OCI-LY7 (cell line): ENCODE data around the gene MYH11. TPM values are rescaled to one million over a fixed set of nuclear protein-coding genes. Genes with fewer than 3 reads are reported as not detected.

ENCODE experiments used
- BruUV-seq: library from RNA; stranded (reverse); fragments of 400-500 nt; replicated peaks from 2 replicates; lab custom pipeline; 2021; lab: Mats Ljungman, UMichigan
- CTCF ChIA-PET: fragments of 300-600 bp; sonication (Branson Sonifier 250); formaldehyde crosslinking; loops from one replicate; lab custom pipeline; 2022; ENCODE audit warnings: antibody characterized with exemption; ENCODE audit not compliant: unreplicated experiment; lab: Charles Lee
- POLR2A ChIA-PET: fragments of 300-600 bp; sonication (Branson Sonifier 250); formaldehyde crosslinking; loops from one replicate; lab custom pipeline; 2022; ENCODE audit warnings: antibody characterized with exemption; lab: Charles Lee
- DNase-seq: peaks from one replicate; pipeline ENCODE4 v3.0.0-alpha.2; 2015; ENCODE audit warnings: low spot score
- H2AFZ ChIP-seq: fragments of 200-600 bp; sonication (generic), shearing (Covaris generic); 2 replicates; pipeline ENCODE4 v1.6.1; 2014; ENCODE audit warnings: mild to moderate bottlenecking, antibody characterized with exemption, low read length, moderate library complexity
- H3K27ac ChIP-seq: fragments of 200-600 bp; sonication (generic); 2 replicates; pipeline ENCODE4 v1.5.1; 2014; ENCODE audit warnings: mixed run types, low read depth, mild to moderate bottlenecking, moderate library complexity, low read length, inconsistent platforms; ENCODE audit not compliant: poor library complexity, severe bottlenecking
- H3K36me3 ChIP-seq: fragments of 200-600 bp; sonication (generic); 2 replicates; pipeline ENCODE4 v1.6.1; 2014; ENCODE audit warnings: mild to moderate bottlenecking, antibody characterized with exemption, low read length, moderate library complexity, mixed read lengths; ENCODE audit not compliant: insufficient read depth
- H3K4me1 ChIP-seq: fragments of 200-600 bp; sonication (generic); 2 replicates; pipeline ENCODE4 v1.5.1; 2014; ENCODE audit warnings: mild to moderate bottlenecking, low read length; ENCODE audit not compliant: insufficient read depth, poor library complexity, severe bottlenecking
- H3K4me2 ChIP-seq: fragments of 200-600 bp; sonication (generic); 2 replicates; pipeline ENCODE4 v1.6.1; 2014; ENCODE audit warnings: mild to moderate bottlenecking, low read length
- H3K4me3 ChIP-seq: fragments of 200-600 bp; sonication (generic); 2 replicates; pipeline ENCODE4 v1.5.1; 2014; ENCODE audit warnings: mild to moderate bottlenecking, low read depth, low read length; ENCODE audit not compliant: poor library complexity, severe bottlenecking
- H3K79me2 ChIP-seq: fragments of 200-600 bp; sonication (generic); 2 replicates; pipeline ENCODE4 v1.6.1; 2016; ENCODE audit warnings: low read depth, mild to moderate bottlenecking, low read length, moderate library complexity, mixed read lengths; ENCODE audit not compliant: insufficient read depth
- H3K9me2 ChIP-seq: fragments of 200-600 bp; sonication (generic); 2 replicates; pipeline ENCODE4 v1.6.1; 2016; ENCODE audit warnings: mild to moderate bottlenecking, low read length, mixed read lengths; ENCODE audit not compliant: insufficient read depth
- H3K9me3 ChIP-seq: fragments of 200-600 bp; sonication (generic); 2 replicates; pipeline ENCODE4 v1.6.1; 2014; ENCODE audit warnings: mild to moderate bottlenecking, mixed run types, low read length, mixed read lengths
- H4K20me1 ChIP-seq: fragments of 200-600 bp; sonication (generic); 2 replicates; pipeline ENCODE4 v1.6.1; 2014; ENCODE audit warnings: mild to moderate bottlenecking, antibody characterized with exemption, low read length, moderate library complexity, mixed read lengths; ENCODE audit not compliant: insufficient read depth
- EZH2phosphoT487 ChIP-seq: fragments of 200-600 bp; sonication (generic); IDR thresholded peaks from 2 replicates; pipeline ENCODE4 v1.6.1; 2018; ENCODE audit warnings: low read depth, borderline replicate concordance, mild to moderate bottlenecking, mixed run types, antibody characterized with exemption, low read length, moderate library complexity, mixed read lengths
- intact Hi-C: fragments of 100-400 bp; cut with micrococcal nuclease; formaldehyde crosslinking; loops from one replicate; pipeline ENCODE4 v1.10.0; 2022; ENCODE audit not compliant: unreplicated experiment
- total RNA-seq, 2 experiments: library from RNA; depleted of rRNA in 1 of 2; stranded (reverse); fragments of >200 nt in 1 of 2; shearing (Covaris generic) in 1 of 2; gene quantifications; 2 replicates each; pipeline ENCODE4 v1.2.3, GENCODE V29; 2014 to 2022
- TF ChIP-seq, protein P1 (sequence below): fragments of 200-600 bp; sonication (generic); conservative IDR thresholded peaks from 2 replicates; pipeline ENCODE4 v1.5.1; 2014; ENCODE audit warnings: mild to moderate bottlenecking, antibody characterized with exemption, low read length, moderate library complexity, mixed read lengths

MYH11 gene
- total RNA-seq, 2 experiments from 2014 or later = 5.7 to 33.8 TPM

DNA sequence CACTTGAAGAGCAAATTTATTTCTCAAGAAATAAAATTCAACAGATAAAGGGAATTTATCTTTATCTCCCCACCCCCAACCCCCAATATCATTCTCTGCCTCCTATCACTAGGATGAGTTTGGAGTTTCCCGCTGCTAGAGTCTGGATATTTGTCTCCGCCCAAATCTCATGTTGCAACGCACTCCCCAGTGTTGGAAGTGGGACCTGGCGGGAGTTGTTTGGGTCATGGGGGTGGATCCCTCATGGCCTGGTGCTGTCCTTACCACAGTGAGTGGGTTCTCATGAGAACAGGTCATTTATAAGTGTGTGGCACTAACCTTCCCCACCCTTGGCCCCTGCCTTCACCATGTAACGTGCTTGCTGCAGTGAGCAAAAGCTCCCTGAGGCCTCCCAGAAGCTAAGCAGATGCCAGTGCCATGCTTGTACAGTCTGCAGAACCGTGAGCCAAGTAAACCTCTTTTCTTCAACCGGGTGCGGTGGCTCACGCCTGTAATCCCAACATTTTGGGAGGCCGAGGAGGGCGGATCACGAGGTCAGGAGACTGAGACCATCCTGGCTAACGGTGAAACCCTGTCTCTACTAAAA lies 25.1 kb upstream of the MYH11 start:
- no TSS peak for BruUV-seq
- ChIA-PET POLR2A (no interaction called here), CTCF (no interaction called here)
- no peak overlapping the region for H3K27ac ChIP-seq
- no peak overlapping the region for H3K4me3 ChIP-seq
- peaks cover 93% of the 10 kb centered on the region for H3K36me3 ChIP-seq
- peaks cover 17% of the 10 kb centered on the region for H3K4me1 ChIP-seq
- no peaks in the 10 kb centered on the region for H4K20me1 ChIP-seq
- H3K9me2 ChIP-seq = no peaks in the 10 kb centered on the region
- no peak overlapping the region for H2AFZ ChIP-seq
- TF ChIP-seq, protein P1, sequence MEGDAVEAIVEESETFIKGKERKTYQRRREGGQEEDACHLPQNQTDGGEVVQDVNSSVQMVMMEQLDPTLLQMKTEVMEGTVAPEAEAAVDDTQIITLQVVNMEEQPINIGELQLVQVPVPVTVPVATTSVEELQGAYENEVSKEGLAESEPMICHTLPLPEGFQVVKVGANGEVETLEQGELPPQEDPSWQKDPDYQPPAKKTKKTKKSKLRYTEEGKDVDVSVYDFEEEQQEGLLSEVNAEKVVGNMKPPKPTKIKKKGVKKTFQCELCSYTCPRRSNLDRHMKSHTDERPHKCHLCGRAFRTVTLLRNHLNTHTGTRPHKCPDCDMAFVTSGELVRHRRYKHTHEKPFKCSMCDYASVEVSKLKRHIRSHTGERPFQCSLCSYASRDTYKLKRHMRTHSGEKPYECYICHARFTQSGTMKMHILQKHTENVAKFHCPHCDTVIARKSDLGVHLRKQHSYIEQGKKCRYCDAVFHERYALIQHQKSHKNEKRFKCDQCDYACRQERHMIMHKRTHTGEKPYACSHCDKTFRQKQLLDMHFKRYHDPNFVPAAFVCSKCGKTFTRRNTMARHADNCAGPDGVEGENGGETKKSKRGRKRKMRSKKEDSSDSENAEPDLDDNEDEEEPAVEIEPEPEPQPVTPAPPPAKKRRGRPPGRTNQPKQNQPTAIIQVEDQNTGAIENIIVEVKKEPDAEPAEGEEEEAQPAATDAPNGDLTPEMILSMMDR = no peak
- no peak for TF ChIP-seq EZH2phosphoT487
- no peaks in the 10 kb centered on the region for H3K9me3 ChIP-seq
- no peak overlapping the region for H3K4me2 ChIP-seq
- H3K79me2 ChIP-seq = peaks cover 36% of the 10 kb centered on the region
- no peak for DNase-seq
- intact Hi-C loops = no loop called here

DNA sequence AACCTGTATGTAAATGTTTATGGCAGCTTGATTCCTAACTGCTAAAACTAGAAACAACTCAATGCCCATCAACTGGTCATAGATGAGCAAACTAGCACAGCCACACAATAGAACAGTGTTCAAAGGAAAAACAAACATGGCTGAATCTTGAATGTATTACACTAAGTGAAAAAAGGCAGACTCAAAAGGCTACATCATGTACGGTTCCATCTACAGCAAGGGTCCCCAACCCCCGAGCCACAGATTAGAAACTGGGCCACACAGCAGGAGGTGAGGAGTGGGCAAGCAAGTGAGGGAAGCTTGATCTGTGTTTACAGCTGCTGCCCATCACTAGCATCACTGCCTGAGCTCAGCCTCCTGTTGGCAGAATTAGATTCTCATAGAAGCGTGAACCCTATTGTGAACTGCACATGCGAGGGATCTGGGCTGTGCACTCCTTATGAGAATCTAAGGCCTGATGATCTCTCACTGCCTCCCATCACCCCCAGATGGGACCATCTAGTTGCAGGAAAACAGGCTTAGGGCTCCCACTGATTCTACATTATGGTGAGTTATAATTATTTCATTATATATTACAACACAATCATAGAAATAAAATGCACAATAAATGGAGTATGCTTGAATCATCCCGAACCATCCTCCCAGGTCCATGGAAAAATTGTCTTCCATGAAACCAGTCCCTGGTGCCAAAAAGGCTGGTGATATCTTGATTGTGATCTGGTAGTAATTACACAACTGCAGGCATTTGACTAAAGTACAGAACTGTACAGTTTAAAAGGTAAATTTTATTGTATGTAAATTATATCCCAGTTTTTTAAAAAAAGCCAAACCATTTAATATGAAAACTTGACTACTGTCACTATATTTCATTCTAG lies 23.8 kb upstream of the MYH11 start:
- BruUV-seq = no TSS peak
- intact Hi-C loops = no loop called here
- H3K9me2 ChIP-seq = no peaks in the 10 kb centered on the region
- H3K27ac ChIP-seq = no peak overlapping the region
- H4K20me1 ChIP-seq = no peaks in the 10 kb centered on the region
- TF ChIP-seq, protein P1 = no peak
- no peak for TF ChIP-seq EZH2phosphoT487
- ChIA-PET POLR2A (interaction anchor here (0.6 kb wide), 2 partner anchors 17 to 151 kb away, joined by 4 to 5 read pairs; no protein-coding TSS in a partner anchor), CTCF (no interaction called here)
- H3K4me2 ChIP-seq = no peak overlapping the region
- H3K4me3 ChIP-seq = no peak overlapping the region
- H2AFZ ChIP-seq = no peak overlapping the region
- peaks cover 90% of the 10 kb centered on the region for H3K36me3 ChIP-seq
- peaks cover 6% of the 10 kb centered on the region for H3K4me1 ChIP-seq
- no peaks in the 10 kb centered on the region for H3K9me3 ChIP-seq
- no peak for DNase-seq
- peaks cover 24% of the 10 kb centered on the region for H3K79me2 ChIP-seq
